KOPT-K1 (cell line): ENCODE results near the gene PTPRE.
A peak's percentile ranks its signal among the peaks of the same experiment; 100 is the strongest.

Experiments used
- H3K27ac ChIP-seq: fragments of 200-600 bp; sonication (generic); 2 replicates; pipeline ENCODE4 v1.5.1; 2016; ENCODE audit warnings: antibody characterized with exemption, mild to moderate bottlenecking, low read depth, low read length; ENCODE audit not compliant: poor library complexity, severe bottlenecking
- H3K36me3 ChIP-seq: fragments of 200-600 bp; sonication (generic); 2 replicates; pipeline ENCODE4 v1.5.1; 2017; ENCODE audit warnings: antibody characterized with exemption, mild to moderate bottlenecking, low read length, moderate library complexity; ENCODE audit not compliant: insufficient read depth
- H3K9me3 ChIP-seq: fragments of 200-600 bp; sonication (generic); 2 replicates; pipeline ENCODE4 v1.5.1; 2017; ENCODE audit warnings: antibody characterized with exemption, low read length, mild to moderate bottlenecking; ENCODE audit not compliant: insufficient read depth, poor library complexity, severe bottlenecking

The PTPRE gene

GRCh38 chr10:128026615-128027300 lies 119.9 kb downstream of the PTPRE start:
- no peak overlapping the region for H3K27ac ChIP-seq

GRCh38 chr10:128027306-128027705 lies 120.4 kb downstream of the PTPRE start:
- Histone ChIP-seq H3K9me3 (no peaks in the 10 kb centered on the region), H3K27ac (no peak overlapping the region), H3K36me3 (no peaks in the 10 kb centered on the region)

More at GRCh38 chr10:128026615-128027300, 119.9 kb downstream of the PTPRE start:
- no peaks in the 10 kb centered on the region for H3K36me3 ChIP-seq
- no peaks in the 10 kb centered on the region for H3K9me3 ChIP-seq

DNA sequence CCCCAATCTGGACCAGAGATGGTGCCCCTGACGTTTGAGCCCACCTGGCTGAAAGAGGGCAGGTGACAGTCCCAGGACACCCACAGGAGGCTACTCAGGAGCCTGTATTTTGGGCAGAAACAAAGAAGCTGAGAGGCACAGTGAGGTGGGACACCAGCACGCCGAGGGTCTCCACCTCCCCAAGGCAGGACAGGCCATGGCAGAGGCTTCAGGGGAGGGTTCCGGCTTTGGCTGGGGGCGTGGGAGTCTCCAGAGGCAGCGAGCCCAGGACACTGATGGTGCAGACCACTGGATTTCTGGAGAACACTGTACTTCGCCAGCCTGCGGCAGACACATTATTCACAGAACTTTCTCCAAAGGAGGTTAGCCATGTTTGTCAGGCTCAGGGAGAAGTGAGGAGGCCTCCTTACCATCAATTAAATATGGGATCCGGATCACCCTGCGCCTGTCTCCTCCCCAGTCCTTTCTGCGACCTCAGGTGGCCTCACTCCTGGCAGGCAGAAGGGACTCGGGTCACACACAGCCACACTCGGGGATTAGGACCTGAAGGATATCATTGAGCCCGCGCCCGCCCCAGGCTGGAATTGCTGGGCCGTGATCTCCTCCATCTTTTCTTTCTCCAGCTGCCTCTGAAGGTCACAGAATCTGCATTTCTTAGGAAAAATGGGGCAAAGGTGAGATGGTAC lies 121.1 kb downstream of the PTPRE start:
- Histone ChIP-seq H3K9me3 (no peaks in the 10 kb centered on the region), H3K27ac (no peak overlapping the region), H3K36me3 (no peaks in the 10 kb centered on the region)

DNA sequence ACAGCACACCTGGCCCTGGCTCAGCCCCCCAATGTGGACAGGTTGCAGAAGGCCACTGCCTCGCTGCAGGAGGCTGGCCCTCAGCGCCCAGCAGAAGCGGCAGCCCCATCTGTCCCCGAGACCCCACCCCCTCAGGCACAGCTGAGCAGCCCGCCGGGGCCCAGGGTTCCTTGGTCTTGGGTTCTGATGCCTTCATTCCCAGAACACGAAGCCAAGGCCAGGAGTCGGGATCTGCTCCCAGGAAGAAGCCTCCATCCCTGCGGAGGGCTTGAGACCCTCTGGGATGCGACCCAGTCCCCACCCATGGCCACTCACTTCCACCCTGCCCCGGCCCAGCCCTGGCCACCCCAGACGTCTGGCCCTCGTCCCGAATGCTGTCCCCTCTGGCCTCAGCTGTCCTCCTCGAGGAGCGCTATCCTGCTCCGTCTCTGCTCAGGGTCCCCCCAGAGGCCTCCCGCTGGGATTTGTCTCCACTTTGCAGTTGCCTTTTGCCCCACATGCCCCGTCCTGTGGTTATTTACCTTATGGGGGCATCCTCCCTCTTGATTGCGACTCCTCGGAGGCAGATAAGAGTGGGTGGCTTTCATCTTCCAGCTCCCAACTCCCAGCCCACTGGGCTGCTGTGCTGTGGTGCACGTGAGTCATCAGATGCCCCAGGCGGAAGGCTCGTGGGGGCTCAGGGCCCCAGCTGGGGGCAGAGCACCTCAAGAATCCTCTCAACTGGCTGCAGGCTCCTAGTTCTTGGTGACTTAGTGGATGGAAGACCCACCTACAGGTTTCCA lies 121.8 kb downstream of the PTPRE start:
- Histone ChIP-seq H3K9me3 (no peaks in the 10 kb centered on the region), H3K36me3 (no peaks in the 10 kb centered on the region), H3K27ac (peak overlapping the region; percentile 27)

- no peaks in the 10 kb centered on the region for H3K9me3 ChIP-seq
- H3K27ac ChIP-seq, result peak overlapping the region; percentile 27
Measured at GRCh38 chr10:128029290-128029651, 122.4 kb downstream of the PTPRE start.

GRCh38 chr10:128029731-128030369 lies 122.9 kb downstream of the PTPRE start:
- Histone ChIP-seq H3K36me3 (no peaks in the 10 kb centered on the region), H3K27ac (no peak overlapping the region), H3K9me3 (no peaks in the 10 kb centered on the region)

More at GRCh38 chr10:128029290-128029651, 122.4 kb downstream of the PTPRE start:
- no peaks in the 10 kb centered on the region for H3K36me3 ChIP-seq

DNA sequence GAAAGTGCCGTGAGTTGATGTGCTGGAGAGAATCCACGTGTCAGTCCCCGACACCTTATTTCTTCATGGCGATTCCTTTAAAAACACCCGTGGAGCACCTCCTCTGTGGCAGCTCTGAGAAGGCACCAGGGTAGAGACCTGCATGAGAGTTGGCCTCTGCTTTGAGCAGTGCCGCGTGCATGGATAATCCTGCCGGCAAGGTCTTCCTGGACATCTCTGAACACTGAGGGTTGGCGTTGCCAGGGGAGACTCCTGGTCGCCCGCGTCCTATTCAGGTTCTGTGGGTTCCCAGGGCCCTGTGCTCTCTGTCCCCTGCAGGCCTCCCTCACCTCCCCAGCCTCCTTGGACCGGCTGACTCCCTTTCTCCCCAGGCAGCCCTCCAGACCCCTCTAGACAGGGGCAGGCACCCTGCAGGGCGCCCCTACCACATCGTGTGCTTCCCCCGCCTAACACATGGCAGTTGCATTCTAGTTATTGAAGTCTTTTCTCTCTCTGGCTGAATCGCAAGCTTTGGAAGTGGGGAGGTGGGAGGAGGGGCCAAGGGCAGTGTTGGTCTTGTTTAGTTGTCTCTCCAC lies 123.7 kb downstream of the PTPRE start:
- no peak overlapping the region for H3K27ac ChIP-seq
- no peaks in the 10 kb centered on the region for H3K36me3 ChIP-seq
- no peaks in the 10 kb centered on the region for H3K9me3 ChIP-seq

DNA sequence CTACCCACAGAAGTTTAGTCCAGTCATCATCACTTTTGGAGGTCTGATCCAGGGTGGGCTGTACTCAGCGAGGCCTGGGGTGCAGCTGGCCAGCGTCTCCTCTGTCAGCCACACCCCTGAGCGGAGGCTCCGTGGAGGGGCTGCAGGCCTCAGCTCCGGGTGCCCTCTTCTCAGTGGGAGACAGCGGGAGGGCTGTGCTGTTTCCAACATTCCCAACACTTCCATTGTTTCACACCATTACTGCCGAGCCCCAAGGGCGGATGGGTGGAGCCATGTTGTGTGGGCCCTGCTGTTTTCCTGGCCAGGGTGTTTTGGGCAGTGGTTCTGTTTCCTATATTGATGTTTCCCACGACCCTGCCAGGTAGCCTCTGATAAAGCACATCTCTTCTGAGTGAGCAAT lies 124.3 kb downstream of the PTPRE start:
- Histone ChIP-seq H3K9me3 (no peaks in the 10 kb centered on the region), H3K36me3 (no peaks in the 10 kb centered on the region), H3K27ac (no peak overlapping the region)

DNA sequence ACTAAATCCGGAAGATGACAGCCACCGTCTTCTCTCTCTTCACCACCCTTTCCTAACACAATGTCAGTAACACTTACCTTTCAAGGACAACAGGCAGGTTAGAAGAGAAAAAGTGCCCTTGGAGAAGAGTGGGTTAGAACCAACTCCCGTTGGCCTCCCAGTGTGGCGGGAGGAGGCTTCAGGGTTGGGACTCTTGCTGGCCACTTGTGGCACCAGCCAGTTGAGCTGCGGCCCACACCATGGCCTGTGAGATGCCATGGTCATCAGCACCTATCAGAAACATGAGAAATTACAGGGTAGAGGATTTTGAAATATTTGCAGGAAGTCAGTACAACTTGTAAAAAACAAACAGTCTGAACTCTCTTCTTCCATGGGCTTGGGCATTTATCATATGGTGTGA lies 125.6 kb downstream of the PTPRE start:
- Histone ChIP-seq H3K27ac (no peak overlapping the region), H3K9me3 (no peaks in the 10 kb centered on the region), H3K36me3 (no peaks in the 10 kb centered on the region)

DNA sequence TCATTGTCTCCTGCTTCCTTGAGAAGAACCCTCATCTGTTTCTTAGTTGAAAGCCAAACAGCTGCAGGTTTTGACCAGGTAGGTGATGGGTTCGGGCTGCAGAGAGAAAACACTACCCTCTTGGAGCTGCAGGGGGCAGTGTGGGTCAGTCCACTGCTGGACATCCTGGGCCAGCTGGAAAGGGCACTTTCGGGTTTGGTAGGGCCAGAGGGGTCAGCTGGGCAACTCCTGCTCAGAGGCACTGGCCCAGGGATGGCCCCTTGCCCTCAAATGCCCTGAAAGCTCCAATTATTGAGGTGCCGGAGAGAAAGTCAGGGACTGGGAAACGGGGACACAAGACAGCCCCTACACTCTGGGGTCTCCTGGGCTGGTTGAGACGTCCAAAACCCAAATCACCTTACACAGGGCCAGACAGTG lies 128.7 kb downstream of the PTPRE start:
- no peaks in the 10 kb centered on the region for H3K9me3 ChIP-seq
- H3K36me3 ChIP-seq, result no peaks in the 10 kb centered on the region
- no peak overlapping the region for H3K27ac ChIP-seq

DNA sequence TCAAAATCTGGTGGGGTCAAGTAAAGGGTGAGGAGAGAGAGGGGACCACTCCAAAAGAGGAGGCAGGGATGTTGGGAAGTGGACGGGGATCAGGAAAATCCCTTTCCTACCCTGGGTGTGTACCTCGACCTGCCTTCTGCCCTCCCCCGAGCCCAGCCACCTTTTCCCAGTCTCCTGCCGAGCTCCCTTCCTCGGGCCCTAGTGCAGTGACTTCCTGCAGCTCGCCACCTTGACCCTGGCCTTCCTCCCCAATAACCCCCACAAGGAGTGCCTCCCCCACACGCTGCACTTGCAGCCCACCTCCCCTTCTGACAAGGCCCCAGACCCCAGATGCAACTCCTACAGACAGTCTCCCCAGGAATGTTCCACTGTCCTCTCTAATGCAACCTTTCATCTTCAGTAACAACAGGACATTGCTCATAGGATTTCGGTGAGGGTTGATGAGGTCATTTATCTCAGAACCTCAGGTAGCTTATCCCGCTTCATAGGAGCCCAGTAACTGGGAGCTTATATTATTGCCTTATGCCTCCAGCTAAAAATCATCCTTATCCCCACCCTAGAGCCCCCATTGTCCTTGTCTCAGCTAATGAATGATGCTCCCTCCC lies 129.2 kb downstream of the PTPRE start:
- H3K27ac ChIP-seq, result no peak overlapping the region
- no peaks in the 10 kb centered on the region for H3K9me3 ChIP-seq
- no peaks in the 10 kb centered on the region for H3K36me3 ChIP-seq

- Histone ChIP-seq H3K9me3 (no peaks in the 10 kb centered on the region), H3K36me3 (no peaks in the 10 kb centered on the region), H3K27ac (no peak overlapping the region)
Measured at GRCh38 chr10:128036746-128037543, 130.0 kb downstream of the PTPRE start.

- H3K36me3 ChIP-seq, result no peaks in the 10 kb centered on the region
- no peak overlapping the region for H3K27ac ChIP-seq
- H3K9me3 ChIP-seq, result no peaks in the 10 kb centered on the region
Measured at GRCh38 chr10:128040096-128040495, 133.2 kb downstream of the PTPRE start.

GRCh38 chr10:128040681-128041080 lies 133.8 kb downstream of the PTPRE start:
- Histone ChIP-seq H3K27ac (no peak overlapping the region), H3K9me3 (no peaks in the 10 kb centered on the region), H3K36me3 (no peaks in the 10 kb centered on the region)
